ENCODE results near the gene CRABP1.
"Not testable (repeated sequence)": the region's sequence is repeated elsewhere in the genome, so short reads cannot be mapped to it uniquely, and the experiment has no call there.

The CRABP1 gene

GRCh38 chr15:78380143-78380542 is 40.0 kb downstream of the CRABP1 start:
- DNase-seq, result not testable (repeated sequence)

- DNase-seq, result no peak
Observed at GRCh38 chr15:78382114-78382880, 42.1 kb downstream of the CRABP1 start.

GRCh38 chr15:78384651-78385050 is 44.5 kb downstream of the CRABP1 start:
- no peak for DNase-seq

GRCh38 chr15:78387246-78388037 is 47.3 kb downstream of the CRABP1 start:
- DNase-seq, result no peak

GRCh38 chr15:78388865-78389264 is 48.7 kb downstream of the CRABP1 start:
- no peak for DNase-seq

- no peak for DNase-seq
Observed at GRCh38 chr15:78389322-78389721, 49.2 kb downstream of the CRABP1 start.

- DNase-seq, result no peak
Observed at GRCh38 chr15:78389738-78390137, 49.6 kb downstream of the CRABP1 start.

- DNase-seq, result no peak
Observed at GRCh38 chr15:78390242-78390641, 50.1 kb downstream of the CRABP1 start.

- no peak for DNase-seq
Observed at GRCh38 chr15:78390826-78391225, 50.7 kb downstream of the CRABP1 start.

GRCh38 chr15:78391781-78392180 is 51.6 kb downstream of the CRABP1 start:
- DNase-seq, result no peak

- DNase-seq, result no peak
Observed at GRCh38 chr15:78392430-78392829, 52.3 kb downstream of the CRABP1 start.

- no peak for DNase-seq
Observed at GRCh38 chr15:78393137-78393536, 53.0 kb downstream of the CRABP1 start.

- no peak for DNase-seq
Observed at GRCh38 chr15:78394026-78394425, 53.9 kb downstream of the CRABP1 start.

GRCh38 chr15:78394981-78395616 is 54.9 kb downstream of the CRABP1 start:
- DNase-seq, result no peak

GRCh38 chr15:78396186-78396814 is 56.1 kb downstream of the CRABP1 start:
- DNase-seq, result no peak

- no peak for DNase-seq
Observed at GRCh38 chr15:78396976-78397375, 56.8 kb downstream of the CRABP1 start.

GRCh38 chr15:78397382-78397781 is 57.2 kb downstream of the CRABP1 start:
- no peak for DNase-seq

Measured in CD4-positive, alpha-beta T cell treated with Interleukin-1 beta for 1 hour (primary cell).